BJ (cell line): ENCODE measurements around the gene TTC33. TPM values are rescaled to one million over a fixed set of nuclear protein-coding genes. Genes with fewer than 3 reads are reported as not detected.

Experiments used
- CTCF ChIA-PET: fragments of 350-600 bp; formaldehyde crosslinking; extraction: SDS; loops from one replicate; lab custom pipeline; 2021; ENCODE audit warnings: antibody characterized with exemption, inconsistent platforms; lab: Yijun Ruan, JAX
- POLR2A ChIA-PET: fragments of 300-600 bp; sonication (Branson Sonifier 250); formaldehyde crosslinking; extraction: SDS; loops from one replicate; lab custom pipeline; 2021; ENCODE audit warnings: antibody characterized with exemption; lab: Charles Lee
- DNase-seq: peaks from one replicate; pipeline ENCODE4 v3.0.0-alpha.2; 2011; ENCODE audit warnings: low read depth
- H3K27me3 ChIP-seq: 2 replicates; pipeline ENCODE4 v1.6.0; 2011; ENCODE audit warnings: low read length; ENCODE audit not compliant: control insufficient read depth, insufficient read depth
- H3K36me3 ChIP-seq: 2 replicates; pipeline ENCODE4 v1.5.1; 2011; ENCODE audit warnings: low read length; ENCODE audit not compliant: control insufficient read depth, insufficient read depth
- H3K4me3 ChIP-seq: 2 replicates; pipeline ENCODE4 v1.5.1; 2011; ENCODE audit warnings: low read depth, mild to moderate bottlenecking, control low read depth, low read length
- polyA plus RNA-seq: library from polyadenylated mRNA; depleted of rRNA; stranded (reverse); fragments of >200 nt; gene quantifications from 2 replicates; pipeline ENCODE4 v1.2.3, GENCODE V29; 2011
- TF ChIP-seq, protein P1 (sequence below): IDR thresholded peaks from 2 replicates; pipeline ENCODE4 v1.5.1; 2011; ENCODE audit warnings: low read depth, mild to moderate bottlenecking, control low read depth, inconsistent platforms, low read length, moderate library complexity; ENCODE audit not compliant: insufficient read depth

Gene TTC33
- polyA plus RNA-seq, 1 experiment = 2.8 TPM

DNA sequence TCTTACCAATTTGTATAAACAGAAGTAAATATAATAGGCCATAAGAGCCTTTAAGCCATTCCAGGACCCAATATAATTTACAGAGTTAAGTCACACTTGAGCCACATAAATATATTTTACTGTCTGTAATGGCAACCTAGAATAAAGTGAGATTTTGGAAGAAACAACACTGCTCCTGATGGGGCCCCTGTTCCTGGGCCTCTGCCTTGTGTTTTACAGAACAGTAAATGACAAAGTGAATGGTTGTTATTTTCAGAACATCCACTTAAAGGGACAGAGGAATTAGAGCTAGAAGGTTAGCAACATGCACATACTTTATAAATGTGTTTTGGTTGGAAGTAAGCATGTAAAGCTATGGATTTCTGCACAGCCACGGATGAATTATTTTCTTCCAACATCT, 72.5 kb downstream of the TTC33 start:
- ChIA-PET CTCF (interaction anchor here (1.0 to 4.0 kb wide), 3 partner anchors 53 to 970 kb away, joined by 4 to 15 read pairs (median 5); no protein-coding TSS in a partner anchor), POLR2A (no interaction called here)
- no peaks in the 10 kb centered on the region for H3K36me3 ChIP-seq
- H3K4me3 ChIP-seq = no peak overlapping the region
- no peak for DNase-seq
- TF ChIP-seq, protein P1, sequence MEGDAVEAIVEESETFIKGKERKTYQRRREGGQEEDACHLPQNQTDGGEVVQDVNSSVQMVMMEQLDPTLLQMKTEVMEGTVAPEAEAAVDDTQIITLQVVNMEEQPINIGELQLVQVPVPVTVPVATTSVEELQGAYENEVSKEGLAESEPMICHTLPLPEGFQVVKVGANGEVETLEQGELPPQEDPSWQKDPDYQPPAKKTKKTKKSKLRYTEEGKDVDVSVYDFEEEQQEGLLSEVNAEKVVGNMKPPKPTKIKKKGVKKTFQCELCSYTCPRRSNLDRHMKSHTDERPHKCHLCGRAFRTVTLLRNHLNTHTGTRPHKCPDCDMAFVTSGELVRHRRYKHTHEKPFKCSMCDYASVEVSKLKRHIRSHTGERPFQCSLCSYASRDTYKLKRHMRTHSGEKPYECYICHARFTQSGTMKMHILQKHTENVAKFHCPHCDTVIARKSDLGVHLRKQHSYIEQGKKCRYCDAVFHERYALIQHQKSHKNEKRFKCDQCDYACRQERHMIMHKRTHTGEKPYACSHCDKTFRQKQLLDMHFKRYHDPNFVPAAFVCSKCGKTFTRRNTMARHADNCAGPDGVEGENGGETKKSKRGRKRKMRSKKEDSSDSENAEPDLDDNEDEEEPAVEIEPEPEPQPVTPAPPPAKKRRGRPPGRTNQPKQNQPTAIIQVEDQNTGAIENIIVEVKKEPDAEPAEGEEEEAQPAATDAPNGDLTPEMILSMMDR = no peak
- H3K27me3 ChIP-seq = peaks cover 19% of the 10 kb centered on the region

DNA sequence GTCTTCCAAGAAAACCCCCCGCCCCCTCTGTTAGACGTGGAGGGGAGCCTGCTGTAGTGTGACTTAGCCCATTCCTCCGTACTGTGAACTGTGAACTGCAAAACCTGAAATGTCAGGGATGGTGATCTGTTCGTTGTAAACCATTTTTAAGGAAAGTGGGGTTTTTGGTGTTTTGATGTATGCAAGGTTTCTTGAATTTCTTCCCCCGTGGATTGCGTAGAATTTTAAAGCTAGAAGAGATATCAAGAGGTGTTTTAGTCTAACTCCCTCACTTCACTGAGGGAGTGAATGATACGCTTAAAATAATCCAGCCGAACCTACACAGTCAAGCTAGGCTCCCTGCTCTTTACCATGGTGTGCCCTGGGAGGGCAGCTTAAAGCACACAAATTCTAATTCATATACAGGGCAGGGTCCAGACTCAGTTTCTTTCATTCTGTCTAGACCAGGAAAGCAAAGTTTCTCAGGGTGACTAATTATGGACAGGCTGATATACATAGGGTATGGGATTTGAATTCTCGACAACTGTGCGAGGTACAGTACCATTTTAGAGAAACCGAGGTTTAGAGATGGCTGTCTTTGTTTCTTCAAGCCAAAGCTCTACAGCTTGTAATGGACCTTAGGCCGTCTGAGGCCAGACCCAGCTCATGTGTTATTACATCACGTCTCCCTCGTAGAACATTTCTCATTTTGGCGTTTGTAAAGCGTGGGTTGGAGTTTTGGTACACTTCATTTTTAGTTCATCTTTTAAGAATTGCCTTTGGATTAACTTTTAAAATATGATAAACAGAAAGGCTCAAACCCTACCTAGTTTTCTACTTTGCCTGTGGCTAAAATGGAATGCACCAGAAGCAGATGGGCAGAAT, 73.4 kb downstream of the TTC33 start:
- TF ChIP-seq, protein P1 = no peak
- Histone ChIP-seq H3K4me3 (no peak overlapping the region), H3K27me3 (peaks cover 19% of the 10 kb centered on the region), H3K36me3 (no peaks in the 10 kb centered on the region)
- CTCF ChIA-PET = interaction anchor here (4.0 kb wide), 1 partner anchor 969 kb away, joined by 15 read pairs; no protein-coding TSS in a partner anchor
- POLR2A ChIA-PET = no interaction called here
- no peak for DNase-seq

DNA sequence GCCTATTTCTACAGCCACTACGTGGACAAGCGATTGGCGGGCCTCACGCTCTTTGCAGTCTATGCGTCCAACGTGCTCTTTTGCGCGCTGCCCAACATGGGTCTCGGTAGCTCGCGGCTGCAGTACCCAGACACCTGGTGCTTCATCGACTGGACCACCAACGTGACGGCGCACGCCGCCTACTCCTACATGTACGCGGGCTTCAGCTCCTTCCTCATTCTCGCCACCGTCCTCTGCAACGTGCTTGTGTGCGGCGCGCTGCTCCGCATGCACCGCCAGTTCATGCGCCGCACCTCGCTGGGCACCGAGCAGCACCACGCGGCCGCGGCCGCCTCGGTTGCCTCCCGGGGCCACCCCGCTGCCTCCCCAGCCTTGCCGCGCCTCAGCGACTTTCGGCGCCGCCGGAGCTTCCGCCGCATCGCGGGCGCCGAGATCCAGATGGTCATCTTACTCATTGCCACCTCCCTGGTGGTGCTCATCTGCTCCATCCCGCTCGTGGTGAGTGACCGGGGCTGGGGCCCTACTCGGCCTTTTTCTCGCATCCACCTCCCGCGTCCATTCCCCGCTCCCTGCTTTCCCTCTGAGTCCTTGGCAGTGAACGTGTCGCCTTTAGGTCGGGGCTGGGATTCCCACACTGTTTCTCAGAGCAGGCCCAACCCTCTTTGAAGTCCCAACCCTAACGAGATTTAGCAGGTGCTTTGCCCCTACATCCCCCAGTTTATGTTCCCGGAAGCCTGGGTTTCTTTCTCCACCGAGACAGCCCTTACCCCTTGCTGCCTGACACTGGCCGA, 74.2 kb downstream of the TTC33 start:
- TF ChIP-seq, protein P1 = no peak
- Histone ChIP-seq H3K27me3 (peaks cover 19% of the 10 kb centered on the region), H3K4me3 (peak overlapping the region; percentile 11; the same call in 1 of the 2 replicates), H3K36me3 (no peaks in the 10 kb centered on the region)
- ChIA-PET POLR2A (no interaction called here), CTCF (interaction anchor here (4.0 kb wide), 1 partner anchor 968 kb away, joined by 15 read pairs; no protein-coding TSS in a partner anchor)
- no peak for DNase-seq

DNA sequence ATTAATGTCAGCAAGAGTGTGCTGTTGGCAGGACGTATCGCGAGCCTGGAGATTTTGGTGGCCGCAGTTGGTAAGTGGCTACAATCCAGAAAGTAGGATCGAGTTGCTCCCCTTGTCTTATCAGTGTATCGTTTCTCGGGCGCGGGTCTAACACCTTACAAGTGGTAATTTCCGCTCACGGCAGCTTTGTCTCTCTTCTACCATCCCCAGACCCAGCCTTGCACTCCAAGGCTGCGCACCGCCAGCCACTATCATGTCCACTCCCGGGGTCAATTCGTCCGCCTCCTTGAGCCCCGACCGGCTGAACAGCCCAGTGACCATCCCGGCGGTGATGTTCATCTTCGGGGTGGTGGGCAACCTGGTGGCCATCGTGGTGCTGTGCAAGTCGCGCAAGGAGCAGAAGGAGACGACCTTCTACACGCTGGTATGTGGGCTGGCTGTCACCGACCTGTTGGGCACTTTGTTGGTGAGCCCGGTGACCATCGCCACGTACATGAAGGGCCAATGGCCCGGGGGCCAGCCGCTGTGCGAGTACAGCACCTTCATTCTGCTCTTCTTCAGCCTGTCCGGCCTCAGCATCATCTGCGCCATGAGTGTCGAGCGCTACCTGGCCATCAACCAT, 74.9 kb downstream of the TTC33 start:
- TF ChIP-seq, protein P1 = 0 out of 2 replicates have a peak, but pooled peaks have one; percentile 7
- peak overlapping the region; percentile 11; the same call in 1 of the 2 replicates for H3K4me3 ChIP-seq
- H3K27me3 ChIP-seq = peaks cover 19% of the 10 kb centered on the region
- no peak for DNase-seq
- no peaks in the 10 kb centered on the region for H3K36me3 ChIP-seq
- POLR2A ChIA-PET = interaction anchor here (0.6 kb wide), 1 partner anchor 211 kb away, joined by 3 read pairs; no protein-coding TSS in a partner anchor
- CTCF ChIA-PET = interaction anchor here (1.7 kb wide), 1 partner anchor 8 kb away, joined by 6 read pairs; no protein-coding TSS in a partner anchor
